ENCODE results near the gene IL15.
A peak's percentile ranks its signal among the peaks of the same experiment; 100 is the strongest.
"Not testable (repeated sequence)": the region's sequence is repeated elsewhere in the genome, so short reads cannot be mapped to it uniquely, and the experiment has no call there.

Gene IL15

DNA sequence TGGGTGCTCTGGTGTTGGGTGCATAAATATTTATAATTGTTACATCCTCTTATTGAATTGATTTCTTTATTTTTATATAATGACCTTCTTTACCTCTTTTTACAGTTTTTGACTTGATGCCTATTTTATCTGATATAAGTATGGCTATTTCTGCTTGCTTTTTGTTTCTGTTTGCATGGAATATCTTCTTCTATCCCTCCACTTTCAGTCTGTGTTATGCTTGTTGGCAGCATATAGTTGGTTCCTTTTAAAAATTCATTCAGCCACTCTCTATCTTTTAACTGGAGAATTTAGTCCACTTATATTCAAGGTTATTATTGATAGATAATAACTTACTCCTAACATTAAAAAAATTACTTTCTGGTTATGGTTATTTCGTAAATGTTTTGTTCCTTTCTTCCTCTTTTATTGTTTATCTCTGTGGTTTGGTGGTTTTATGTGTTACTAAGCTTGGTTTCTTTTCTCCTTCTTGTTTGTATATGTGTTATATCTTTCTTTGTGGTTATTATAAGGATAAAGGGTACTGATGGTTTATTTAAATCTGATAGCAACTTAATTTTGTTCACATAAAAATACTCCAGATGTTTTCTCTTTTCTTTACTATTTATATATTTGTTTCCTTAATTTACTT is 69.5 kb downstream of the IL15 start:
- DNase-seq = no peak

DNA sequence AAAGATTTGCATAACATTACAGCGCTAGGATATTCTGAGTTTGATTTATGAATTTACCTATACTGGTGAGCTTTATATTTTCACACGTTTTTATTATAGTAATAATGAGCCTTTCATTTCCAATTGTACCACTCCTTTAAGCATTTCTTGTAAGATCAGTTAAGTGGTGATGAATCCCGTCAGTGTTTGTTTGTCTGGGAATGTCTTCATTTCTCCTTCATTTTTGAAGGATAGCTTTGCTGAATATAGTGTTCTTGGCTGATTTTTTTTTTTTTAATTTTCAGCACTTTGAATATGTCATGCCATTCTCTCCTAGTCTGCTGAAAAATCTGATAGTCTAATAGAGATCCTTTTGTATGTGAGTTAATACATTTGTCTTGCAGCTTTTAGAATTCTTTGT is 70.1 kb downstream of the IL15 start:
- no peak for DNase-seq

DNA sequence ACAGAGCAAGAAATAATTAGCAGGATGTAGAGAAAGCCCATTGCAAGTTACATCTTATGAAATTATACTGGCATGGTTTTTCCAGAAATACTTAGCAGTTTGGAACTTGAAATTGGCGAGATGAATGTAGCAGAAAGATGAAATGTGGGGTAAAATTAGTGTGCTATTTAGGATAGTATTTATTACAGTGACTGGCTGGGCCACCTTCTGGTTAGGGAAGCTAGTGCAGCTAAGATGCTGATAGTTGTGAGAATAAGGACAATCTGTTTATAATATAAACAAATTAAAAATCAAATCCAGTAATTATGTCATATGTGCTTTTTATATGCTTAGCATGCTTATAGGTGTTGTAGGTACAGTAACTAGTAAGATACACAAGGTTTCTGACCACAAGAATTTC is 74.8 kb downstream of the IL15 start:
- DNase-seq = no peak

DNA sequence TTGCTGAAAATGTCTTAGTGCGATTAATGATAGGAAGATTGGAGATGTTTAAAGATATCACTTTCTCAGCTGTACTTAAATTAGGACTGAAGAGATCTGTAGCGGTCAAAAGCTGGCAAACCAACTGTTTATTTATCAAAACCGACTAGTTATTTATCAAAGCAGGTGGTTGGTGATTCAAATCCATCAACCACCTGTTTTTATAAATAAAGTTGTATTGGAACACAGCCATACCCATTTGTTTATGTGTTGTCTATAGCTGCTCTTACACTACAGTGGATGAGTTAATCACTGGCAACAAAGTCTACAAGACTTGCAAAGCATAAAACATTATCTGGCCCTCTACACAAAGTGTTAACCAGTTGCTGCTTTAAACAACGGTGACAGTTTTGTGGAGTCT is 76.8 kb downstream of the IL15 start:
- DNase-seq = no peak

DNA sequence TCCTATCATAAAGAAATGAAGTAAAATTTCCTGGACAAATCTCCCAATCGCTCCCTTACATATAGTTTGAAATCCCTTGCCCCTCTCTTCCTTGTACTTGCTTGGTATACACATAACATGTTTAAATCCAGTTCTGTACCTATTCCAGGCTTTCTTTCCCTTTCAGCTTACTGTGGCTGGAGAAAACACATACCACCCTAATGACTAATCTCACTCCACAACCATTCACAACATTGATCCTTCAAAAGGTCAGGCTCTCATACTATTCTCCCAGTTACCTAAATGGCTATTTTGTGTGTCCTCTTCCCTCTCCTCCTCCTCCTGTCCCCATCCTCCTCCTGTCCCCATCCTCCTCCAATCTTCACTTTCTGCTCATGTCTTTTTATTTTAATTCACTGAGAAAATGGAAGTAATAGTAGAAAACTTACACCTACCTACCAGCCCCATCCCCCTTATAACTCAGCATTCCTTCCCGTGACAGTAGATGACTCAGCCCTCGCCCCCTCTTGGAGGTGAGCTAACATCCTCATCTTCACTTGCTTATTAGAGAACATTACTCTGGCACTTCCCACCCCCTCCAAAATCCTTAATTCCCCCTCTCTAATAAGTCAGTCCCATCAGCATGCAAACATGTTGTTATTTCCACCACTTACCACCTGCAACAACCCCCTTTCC is 77.5 kb downstream of the IL15 start:
- peak; percentile 80 for DNase-seq

DNA sequence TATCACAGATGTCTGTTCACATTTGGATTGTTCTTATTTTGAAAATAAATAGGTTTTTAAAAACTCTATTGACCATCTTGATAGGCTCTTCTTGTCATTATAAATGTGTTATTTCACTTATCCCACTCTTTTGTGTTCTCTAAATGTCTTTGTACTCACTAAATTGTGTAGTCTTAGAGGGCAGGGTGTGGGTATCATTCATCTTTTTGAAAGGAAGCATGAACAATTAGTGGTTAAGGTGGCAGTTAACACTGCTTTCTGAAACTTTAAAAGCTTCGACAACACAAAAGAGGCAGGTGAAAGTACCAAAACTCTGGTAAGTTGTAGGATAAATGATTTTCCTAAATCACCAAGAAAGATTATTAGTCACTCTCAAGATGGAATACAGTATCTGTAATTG is 83.2 kb downstream of the IL15 start:
- no peak for DNase-seq

DNA sequence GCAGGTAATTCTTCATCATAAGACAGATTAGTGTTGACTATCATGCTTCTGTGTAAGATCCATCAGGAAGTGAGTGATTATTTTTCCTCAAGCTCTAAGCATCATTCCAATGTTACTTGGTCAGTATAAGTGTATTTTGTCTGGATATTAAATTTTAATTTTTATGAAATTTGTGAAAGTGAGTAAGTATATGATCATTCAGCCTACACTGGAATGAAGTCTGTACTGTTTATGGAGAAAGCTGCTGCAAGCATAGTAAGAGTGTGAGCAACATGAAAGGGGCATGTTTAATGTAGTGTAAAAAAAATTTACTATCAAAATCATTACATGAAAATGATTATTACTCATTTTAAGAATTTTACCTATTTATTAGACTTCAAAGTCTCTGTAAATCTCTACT is 84.8 kb downstream of the IL15 start:
- DNase-seq = no peak

DNA sequence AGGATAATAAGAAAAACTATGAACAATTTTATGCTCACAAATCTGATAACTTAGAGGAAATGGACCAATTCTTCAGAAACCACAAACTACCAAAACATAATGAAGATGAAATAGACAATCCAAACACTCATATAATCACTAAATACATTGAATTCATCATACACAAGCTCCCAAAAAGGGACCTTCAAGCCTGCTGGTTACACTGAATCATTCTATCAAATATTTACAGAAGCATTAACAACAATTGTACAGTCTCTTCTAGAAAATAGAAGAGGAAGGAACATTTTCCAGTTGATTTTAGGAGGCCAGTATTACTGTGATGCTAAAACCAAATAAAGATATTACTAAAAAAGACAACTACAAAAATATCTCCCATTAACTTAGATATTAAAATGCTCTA is 88.3 kb downstream of the IL15 start:
- no peak for DNase-seq

DNA sequence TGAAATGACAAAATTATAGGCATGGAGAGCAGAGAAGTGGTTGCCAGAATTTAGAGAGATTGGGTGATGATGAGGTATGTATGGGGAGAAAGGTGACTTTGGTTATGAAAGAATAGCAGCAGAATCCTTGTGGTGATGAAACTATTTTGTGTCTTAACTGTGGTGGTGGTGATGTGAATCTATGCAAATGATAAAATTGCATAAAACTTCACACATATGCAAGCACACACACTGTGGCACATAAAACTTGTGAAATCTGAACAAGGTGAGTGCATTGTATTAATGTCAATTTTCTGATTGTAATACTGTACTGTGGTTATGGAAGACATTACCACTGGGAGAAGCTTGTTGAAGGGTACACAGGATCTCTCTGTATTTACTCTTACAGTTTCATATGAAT is 91.0 kb downstream of the IL15 start:
- no peak for DNase-seq

DNA sequence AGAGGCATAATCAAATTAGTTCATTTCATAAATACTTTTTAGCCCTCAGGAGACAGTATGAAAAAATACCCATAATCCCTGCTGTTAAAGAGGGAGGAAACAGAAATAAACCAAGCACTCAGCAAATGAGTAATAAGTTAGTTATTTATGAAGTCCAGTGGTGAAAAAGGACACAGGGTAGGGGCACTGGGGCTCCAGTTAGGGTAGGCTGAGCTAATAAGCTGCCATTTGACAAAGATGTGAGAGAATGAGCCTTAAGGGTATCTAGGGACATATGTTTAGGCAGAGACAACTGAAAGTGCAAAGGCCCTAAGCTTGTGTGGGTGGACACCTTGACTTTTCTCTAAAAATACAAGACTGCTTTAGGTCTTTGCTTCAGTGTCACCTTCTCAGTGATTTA is 94.4 kb downstream of the IL15 start:
- no peak for DNase-seq

DNA sequence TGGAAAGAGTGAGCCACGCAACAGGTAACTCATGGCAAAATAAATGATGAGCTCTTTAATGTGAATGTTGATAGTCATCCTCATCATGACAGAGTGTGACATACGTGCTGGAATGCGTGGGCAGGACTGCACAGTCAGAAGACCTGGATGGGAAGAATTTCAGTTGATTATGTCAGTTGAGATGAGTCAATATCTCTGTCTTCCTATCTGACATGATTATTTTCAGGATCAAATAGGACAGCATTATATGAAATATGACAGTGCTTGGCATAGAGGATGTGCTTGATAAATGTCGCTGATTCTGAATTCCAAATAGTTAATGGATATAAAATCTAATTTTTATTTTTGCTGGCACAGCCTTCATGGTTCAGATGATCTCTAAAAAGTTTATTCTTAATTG is 95.1 kb downstream of the IL15 start:
- DNase-seq = no peak

DNA sequence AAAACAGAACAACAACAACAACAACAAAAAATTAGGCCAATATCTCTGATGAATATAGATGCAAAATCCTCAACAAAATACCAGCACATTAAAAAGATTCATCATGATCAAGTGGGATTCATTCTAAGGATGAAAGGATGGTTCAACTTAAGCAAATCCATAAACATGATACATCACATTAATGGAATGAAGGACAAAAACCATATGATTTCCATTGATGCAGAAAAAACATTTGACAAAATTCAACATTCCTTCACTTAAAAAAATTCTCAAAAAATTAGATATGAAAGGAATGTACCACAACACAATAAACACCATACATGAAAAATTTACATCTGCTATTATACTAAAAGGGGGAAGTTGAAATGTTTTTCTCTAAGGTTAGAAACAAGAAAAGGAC is 103.3 kb downstream of the IL15 start:
- DNase-seq = no peak

DNA sequence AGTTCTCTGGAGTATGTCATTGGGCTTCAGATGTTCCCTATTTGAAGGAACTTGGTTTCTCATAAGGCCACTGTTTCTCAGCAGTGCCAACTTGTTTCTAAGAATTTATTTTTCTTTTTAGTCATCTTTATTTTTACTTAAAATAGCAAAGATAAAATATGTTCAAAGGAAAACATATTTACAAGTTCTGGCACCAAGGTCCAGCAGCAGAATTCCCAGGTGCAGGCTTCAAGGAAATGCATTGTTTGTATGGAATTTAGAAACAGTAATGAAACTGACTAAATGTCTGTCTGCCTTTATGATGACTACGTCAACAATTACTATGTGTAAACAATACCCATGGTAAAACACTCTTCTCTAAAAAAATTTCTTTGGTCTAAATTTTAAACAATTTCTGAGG is 109.6 kb downstream of the IL15 start:
- no peak for DNase-seq

DNA sequence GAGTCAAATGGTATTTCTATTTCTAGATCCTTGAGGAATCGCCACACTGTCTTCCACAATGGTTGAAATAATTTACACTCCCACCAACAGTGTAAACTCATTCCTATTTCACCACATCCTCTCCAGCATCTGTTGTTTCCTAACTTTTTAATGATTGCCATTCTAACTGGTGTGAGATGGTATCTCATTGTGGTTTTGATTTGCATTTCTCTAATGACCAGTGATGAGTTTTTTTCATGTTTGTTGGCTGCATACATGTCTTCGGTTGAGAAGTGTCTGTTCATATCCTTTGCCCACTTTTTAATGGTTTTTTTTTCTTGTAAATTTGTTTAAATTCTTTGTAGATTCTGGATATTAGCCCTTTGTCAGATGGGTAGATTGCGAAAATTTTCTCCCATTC is 115.4 kb downstream of the IL15 start:
- DNase-seq = not testable (repeated sequence)

DNA sequence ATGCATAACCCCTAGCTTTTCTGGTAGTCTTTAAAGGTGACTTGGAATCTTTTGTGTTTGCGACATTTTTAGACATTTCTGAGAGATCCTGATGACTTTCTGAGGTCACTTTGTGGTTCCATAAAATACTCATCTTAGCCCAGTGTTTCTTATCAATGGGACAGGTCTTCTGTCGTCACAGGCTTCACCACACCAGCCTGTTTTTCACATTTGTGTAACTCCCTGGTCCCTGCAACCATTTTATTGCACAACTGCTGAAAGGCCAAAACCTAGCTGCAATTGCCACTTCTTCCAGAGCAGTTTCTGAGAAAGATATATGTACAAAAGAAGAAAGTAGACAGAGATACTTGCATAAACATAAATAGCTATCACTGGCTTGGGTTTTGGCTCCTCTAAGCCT is 120.9 kb downstream of the IL15 start:
- DNase-seq = no peak

DNA sequence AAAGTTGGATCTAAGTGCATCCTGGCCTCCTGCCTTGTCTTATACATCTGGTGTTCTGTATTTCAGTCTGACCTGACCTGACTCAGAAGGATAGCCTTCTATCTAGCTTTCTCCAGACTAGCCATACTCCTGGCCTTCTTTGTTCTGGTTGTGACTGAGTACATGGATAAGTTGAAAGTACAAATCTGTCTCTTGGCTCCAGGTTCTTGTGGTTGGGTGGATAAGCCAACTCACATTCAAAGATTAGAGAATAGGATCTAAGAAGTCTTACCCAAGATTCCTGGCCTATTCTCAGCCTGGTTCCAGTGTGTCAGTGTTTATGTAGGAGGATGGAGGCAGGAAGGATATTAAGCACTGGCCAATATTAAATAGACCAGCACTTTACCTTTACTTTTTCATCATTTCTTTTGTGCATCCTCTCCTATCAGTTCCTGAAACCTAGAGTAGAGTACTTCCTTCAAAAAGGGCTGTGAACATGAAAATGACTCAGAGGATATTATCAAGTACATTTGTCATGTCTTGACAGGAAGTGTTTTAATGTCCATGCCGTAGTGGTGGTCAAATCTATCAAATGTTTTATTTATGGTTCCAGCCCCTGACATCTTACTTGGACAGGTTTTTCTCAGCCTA is 123.5 kb downstream of the IL15 start:
- no peak for DNase-seq

DNA sequence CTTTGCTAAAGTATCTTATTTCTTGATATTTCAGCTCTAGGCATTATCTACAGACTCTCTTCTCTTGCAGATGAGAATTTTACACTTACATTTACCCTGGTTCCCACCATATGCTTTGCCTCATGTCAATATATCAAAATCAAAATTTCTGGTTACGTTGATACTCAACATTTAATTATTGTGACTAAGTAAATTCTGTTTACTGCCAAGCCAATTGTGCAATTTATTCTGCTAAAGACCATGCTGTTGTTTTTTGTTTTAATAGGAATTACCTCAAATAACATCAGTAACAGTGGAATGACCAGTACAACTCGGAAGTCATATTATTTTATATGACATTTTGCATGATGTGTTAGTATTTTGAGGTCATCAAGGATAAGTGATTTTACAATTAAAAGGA is 125.5 kb downstream of the IL15 start:
- DNase-seq = no peak

DNA sequence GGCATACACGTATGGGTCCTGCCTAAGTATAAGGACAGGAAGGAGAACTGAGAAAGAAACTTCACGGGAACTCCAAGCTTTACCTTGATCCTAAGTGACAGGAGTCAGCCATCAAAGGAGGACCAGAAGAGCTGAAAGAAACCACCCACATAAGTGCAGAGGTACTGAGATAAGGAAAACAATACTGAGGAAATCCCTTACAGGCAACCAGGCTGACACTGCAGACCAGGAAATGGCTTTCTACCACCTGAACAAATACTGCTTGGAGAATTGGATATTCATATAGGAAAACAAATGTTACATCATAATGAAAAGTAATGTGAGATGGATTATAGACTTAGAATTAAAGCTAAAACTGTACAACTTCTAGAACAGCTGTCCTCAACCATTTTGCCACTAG is 127.0 kb downstream of the IL15 start:
- DNase-seq = no peak

DNA sequence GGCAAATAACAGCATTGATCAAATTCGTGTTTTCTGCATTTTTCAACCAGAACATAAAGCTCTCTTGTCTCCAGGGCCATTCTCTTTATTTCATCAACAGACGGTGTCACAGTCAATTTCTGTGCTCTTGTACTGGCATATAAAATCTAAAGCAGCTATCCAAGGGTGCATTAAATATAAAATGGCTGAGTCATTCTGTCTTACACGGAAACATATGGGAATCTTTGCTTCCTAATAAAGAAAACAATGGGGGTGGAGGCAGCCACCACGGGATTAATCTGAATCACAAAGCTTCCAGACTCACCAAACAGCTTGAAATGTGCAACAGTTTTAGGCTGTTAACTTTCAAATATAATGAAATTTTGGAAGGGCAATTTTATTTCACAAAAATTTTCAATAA is 132.6 kb downstream of the IL15 start:
- DNase-seq = no peak

DNA sequence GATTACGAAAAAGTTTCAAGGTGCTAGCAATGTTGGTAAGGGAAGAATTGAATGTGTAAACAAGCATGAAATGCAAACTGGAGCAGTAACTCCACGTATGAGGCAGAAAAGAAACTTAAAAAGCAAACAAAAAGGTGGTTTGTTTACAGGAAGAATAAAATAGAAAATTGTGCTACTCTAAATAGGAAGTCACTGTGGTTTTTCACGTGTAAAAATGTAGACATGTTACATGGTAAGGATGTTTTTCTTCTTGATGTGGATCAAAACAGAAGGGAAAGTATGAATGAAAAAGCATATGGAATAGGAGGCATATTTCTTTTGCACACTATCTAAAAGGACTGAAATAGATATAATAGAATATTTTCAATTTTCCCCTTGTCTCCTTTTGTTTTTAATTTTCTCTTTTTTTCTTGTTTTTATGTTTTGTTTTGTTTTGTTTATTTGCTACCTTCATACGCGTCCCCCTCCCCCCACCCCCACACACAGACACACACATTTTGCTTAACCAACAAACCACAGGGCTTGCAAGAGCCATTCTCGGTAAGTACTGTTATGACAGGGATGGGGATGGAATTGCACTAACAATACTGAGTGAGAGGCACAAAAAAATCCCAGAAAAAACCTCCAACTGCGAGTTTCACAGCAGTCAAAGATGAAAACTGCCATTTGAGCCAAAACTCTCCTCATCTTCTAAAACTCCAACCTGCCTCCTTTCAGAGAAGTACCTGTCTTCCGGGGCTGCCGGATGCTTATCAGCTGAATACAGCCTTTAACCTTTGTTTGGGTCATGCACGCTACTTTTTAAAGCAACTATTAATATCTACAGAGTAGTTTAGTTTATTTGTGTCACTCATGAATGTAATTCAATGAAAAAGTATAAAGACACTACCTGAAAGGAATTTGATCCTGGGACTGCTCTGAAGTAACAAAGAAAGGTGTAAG is 135.8 kb downstream of the IL15 start:
- DNase-seq = no peak

DNA sequence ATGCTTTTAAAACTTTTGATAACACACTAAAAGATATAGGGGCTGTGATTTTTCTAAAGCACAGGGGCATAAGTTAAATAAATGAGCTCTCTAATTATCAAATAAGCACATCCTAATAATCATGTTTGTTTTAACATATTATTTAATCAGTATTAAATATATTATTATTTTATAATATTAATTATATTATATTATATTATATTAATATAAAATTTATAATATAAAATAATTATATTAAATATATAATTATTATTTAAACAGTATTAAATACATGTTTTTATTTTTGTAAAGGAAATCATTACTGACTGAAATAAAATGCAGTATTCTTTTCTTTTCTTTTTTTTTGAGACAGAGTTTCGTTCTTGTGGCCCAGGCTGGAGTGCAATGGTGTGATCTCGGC is 136.5 kb downstream of the IL15 start:
- no peak for DNase-seq

DNA sequence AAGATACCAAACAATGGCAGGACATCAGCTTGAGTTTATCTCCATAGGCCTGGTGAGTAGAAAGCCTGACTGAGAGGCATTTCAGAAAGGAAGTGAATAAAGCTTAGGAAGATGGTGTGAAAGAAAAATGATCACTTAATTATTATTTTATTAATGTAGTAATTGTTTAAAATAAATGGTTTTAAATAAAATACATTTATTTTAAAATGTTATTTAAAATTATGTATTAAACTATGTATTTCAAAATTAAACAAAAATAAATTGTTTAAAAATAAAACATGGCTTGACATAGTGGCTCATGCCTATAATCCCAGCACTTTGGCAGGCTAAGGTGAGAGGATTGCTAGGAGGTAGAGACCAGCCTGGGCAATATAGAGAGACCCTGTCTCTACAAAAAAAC is 145.8 kb downstream of the IL15 start:
- no peak for DNase-seq

Measured in islet precursor cell (in vitro differentiated cells).